GM18858 (cell line): Measurements from ENCODE around the gene YBEY.

ENCODE experiments used
- ATAC-seq: cut with Tn5 transposase; IDR thresholded peaks from one replicate; pipeline ENCODE4 v1.9.1; 2021; ENCODE audit not compliant: unreplicated experiment

The YBEY gene

DNA sequence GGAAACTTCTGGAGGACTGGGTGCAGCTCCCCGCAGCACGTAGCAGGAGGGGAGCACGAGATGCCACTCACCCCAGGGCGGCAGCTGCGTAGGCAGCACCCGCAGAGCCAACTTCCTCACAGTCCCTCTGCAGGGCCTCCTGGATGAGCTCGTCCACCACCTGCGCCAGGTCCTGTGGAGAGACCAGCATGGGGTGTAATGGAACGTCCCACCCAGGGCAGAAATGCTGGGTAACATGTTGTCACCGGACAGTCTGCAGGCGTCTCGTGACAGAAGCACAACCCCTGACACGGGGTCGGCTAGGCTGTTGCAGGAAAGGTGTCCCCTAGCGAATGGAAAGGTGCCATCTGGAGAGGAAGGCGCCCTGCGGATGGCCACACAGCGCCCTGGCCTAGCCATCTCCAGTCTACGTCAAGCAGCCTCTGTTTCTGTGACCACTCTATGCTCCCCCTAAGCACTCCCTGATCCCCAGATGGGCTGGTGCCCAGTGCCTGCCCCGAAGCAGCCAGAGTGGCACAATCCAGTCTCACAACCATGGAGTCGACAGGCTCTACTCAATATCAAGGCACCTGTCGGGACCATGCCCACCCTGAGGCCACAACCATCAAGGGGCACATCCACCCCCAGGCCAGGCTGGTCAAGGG, 22.0 kb upstream of the YBEY start:
- ATAC-seq, result no peak

DNA sequence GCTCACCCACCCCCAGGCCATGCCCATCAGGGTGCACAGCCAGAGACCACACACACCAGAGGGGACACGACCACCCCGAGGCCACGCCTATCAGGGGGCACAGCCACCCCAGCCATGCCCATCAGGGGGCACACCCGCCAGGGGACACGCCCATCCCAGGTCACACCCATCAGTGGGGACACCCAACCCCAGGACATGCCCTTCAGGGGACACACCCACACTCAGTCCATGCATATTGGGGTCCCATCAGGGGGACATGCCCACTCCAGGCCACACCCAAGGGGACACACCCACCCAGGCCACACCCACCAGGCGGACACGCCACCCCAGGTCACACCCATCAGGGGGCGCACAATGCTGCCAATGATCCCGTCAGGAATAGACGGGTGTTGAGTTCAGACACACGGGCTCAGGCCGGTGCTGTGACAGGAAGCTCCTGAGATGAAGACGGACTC, 21.4 kb upstream of the YBEY start:
- no peak for ATAC-seq

DNA sequence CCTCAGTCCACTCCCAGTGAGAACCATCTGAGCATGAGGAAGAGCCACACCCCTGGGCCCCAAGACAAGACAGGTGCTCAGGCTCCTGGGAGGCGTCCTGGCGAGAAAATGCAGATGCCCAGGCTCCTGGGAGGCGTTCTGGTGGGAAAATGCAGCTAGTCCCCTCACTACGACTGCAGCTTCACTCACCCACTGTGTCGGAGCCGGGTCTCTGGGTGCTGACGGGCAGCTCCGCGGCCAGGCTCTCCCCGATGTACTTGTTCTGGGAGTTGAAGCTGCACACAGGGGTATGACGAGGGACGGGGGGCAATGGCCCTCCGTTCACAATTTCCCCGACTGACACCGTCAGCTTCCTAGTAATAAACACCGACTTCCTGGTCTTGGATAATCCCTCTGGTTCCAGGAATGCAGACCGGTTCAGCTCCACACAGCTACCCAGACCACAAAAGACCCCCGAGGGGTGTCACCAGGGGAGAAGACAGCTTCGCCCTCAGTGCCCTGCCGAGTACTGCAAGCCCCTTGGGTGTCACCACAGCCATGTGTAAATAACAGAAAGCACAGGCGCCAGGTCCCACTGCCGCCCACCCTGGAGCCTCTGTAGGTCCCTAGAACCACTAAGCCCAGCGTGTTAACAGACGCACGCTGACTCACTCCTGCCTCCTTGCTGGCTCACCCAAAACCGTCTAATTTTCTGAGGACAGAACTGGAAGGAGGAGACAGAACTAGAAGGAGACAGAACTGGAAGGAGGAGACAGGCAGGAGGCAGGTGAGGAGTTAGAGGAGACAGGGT, 20.2 kb upstream of the YBEY start:
- no peak for ATAC-seq

DNA sequence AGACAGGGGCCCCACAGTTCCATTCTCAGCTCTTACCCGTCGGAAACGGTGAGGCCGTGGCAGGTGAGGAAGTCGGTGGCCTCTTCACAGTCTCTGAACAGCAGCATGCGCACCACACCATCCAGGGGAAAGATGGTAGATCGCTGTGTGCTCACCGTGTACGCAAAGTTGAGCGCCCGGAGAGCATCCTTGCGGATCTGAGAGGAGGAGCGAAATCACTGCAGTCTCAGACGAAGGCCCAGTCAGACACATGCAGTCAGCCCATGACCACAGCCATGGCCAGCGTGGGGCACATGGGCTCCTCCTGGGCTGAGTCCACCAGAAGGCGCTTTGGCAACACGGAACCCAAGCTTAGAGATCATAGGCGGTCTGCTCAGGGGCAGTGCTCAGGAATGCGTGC, 19.2 kb upstream of the YBEY start:
- ATAC-seq, result no peak

DNA sequence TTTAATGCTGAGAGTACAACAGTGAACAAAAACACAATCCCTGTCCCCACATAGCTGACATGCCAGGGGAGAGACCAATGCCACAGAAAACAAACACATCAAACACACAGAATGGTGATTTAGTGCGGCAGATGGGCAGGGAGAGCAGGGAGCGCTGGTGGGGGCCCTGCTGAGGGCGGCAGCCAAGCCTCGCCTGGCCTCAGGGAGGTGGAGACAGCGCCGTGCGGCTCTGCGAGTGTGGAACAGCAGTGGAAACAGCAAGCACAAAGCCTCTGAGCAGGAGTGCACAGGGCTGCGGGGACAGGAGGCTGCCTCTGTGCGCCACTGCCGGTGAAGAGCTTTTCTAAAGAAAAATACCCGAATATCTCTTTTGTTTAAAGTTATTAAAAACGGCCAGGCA, 17.8 kb upstream of the YBEY start:
- no peak for ATAC-seq

DNA sequence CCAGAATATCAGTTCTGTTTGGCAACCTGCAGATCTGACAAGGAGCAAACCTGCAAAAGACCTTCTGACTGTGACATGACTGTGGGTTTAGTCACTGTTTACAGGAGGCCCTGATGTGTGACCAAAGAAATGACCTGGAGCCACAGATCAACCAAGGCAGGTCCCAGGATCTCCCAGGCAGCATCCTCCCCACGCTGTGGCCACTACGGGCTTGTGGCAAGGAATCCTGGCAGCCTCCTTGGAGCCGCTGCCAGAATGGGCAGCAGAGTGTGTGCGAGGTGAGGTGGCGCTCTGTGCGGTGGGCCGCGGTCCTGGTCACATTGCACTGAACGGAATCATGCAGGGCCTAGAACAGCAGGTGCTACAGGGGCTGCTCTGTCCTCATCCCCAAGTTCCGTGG, 16.7 kb upstream of the YBEY start:
- ATAC-seq, result no peak

DNA sequence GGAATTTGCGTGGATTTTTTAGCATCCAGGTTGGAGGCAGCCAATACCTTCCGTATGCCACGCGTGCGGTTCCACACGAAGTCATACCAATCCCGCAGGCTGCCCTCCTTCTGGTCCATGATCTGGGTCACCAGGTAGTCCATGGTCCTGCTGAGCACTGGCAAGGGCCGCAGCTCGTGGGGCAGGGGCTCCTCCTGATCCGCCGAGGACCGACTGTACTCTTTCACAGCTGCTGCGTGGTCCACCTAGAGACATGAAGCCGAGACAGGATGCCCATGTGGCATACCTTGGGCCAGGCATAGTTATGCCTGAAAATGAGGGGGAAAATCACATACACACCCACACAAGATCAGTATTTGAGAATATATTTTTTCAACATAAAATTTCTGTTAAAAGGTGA, 12.8 kb upstream of the YBEY start:
- no peak for ATAC-seq

DNA sequence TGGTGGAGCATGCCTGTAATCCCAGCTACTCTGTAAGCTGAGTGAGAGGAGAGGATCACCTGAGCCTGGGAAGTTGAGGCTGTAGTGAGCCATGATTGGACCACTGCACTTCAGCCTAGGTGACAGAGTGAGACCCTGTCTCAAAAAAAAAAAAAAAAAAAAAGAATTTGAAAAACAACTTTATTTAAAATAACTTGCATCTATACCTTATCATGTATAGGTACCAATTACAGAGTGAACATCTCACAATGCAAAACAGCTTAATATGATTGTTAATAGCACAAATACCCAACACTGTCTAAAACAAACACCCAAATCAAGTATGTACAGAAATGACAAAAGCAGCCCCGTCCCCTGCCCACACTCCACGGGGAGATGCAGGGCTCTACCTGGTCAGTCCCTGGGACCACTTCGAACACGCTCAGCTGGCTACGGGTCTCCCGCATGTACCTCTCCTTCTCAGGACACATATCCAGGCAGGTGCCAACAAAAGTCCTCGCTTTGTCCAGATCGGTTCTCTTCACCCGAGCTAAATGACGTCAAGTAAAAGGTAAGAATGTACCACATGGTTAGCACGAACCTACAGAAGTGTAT, 11.2 kb upstream of the YBEY start:
- ATAC-seq, result no peak

DNA sequence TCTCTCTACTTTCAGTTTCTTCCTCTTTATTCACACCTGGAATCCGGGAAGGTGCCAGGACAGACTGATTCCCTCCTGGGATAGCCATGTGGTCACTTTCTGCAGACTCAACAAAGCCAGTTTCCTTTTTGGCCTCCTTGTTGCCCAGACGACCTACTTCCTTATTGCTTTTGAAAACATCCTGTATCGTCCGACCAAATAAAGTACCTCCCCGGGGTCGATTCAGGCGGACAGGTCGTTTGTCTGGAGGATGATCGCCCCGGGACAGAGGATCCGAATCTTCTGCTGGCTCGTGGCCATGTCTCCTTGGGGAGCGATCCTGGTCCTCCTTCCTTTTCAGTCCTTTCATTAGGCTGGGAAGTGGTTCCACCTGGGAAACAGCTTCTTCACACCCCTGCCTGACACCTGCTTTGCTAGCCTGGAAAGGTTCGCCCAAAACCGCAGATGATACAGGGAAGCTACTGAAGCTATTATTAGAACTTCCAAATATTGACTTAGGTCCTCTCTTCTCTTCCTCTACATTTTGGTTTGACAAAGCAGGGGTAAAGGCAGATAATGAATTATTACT, 2.0 kb upstream of the YBEY start:
- no peak for ATAC-seq

DNA sequence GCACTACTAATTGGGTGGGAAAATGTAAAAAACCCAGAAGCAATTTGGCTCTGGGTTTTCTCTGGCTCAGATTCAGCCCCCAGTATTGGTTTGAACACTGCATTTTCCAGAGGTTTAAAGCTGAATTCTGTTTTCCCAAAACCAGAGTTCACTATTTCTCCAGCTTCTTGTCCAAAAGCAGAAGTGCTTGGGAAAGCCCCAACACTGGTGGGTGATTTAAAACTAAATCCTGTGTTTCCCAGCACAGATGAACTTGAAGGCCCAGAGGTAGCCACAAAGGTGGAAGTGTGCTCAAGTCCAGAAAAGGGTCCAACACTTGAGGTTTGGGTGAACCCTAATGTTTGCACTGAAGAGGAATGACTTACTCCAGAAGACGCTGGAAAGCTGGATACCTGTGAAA, 1.4 kb upstream of the YBEY start:
- ATAC-seq, result no peak

DNA sequence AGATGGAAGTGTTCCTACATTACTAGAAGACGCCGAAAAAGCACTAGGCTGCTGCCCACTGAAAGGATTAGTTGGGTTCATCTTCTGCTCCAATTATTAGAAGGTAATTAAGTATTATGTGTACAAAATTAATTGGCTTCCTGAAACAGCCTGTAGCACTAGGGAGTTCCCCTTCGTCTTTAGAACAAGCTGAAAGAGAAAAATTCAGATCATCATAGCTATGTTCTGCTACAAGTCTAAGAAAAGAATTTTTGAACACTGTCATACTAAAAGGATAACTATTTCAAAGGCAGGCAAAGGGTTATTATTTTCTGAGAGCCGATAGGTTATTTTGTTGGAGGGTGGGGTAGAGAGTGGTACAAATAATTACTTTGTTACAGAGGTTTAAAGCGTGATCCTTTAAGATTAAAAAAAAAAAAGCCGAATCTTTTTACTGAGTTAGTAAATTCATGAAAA, 908 bp upstream of the YBEY start, which contains the start of gene MCM3AP:
Gene MCM3AP, minus strand, starts transcription at position 406 of the 456 bp plus-strand sequence. Its CDS starts 325 bp downstream, at position 81.
- no peak for ATAC-seq

DNA sequence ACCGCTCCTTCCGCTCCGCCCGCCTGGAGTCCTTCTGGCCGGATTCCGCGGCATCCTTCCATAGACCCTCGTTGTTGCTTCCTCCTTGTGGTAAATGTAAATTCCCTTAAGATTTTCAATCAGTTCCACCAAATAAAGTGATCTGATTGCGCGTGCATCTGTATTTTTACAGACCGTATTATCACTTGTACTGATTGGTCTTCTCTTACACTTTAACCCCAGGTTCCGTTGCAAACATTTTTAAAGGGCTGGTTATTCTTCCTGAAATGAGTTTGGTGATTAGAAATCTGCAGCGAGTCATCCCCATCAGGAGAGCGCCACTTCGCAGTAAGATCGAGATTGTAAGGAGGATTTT, 483 bp downstream of the YBEY start:
- ATAC-seq, result peak; percentile 22

DNA sequence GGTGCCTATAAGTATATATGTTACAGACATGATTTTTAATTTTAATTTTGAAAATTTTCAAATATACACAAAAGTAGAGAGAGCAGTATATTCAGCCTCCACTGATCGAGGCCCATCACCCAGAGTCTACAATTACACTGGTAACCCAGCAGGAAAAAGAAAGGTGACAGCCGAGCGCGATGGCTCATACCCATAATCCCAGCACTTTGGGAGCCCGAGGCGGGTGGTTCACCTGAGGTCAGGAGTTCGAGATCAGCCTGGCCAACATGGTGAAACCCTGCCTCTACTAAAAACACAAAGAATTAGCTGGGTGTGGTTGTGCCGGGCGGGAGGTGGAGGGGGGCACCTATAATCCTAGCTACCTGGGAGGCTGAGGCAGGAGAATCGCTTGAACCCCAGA, 1.4 kb downstream of the YBEY start:
- ATAC-seq, result no peak

DNA sequence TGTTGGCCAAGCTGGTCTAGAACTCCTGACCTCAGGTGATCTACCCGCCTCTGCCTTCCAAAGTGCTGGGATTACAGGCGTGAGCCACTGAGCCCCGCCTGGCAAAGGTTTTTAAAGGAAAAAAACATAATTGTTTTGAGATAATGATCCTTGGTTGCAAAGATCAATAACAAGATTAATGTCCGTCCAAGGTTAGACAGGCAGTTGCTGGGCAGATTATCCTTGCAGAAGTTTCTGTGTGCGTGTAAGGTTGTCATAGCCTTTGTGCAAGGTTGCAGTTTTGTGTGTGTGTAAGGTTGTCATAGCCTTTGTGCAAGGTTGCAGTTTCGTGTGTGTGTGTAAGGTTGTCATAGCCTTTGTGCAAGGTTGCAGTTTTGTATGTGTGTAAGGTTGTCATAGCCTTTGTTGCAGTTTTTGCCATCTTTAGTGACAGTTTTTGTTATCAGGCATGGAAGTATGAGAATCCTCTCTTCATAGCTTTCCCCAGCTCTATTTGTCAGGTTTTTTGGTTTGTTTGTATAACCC, 3.6 kb downstream of the YBEY start:
- no peak for ATAC-seq

DNA sequence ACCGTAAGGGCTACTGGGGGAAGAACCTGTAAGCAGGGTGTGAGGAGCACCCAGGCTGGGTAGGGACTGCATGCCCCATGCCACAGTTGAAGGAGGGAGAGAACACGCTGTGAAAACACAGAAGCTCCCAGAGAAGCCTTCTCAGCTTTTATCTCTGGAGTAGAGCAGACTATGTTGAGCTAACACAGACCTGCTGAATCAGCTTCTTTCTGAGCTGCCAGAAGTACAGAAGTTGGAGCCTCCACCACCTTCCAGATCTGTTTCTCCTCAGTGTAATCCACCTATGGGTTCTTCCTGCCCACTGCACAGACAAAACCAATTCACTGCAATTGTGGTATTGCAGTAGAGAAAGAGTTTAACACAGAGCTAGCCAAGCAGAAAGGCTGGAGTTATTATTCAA, 5.4 kb downstream of the YBEY start:
- ATAC-seq, result no peak

DNA sequence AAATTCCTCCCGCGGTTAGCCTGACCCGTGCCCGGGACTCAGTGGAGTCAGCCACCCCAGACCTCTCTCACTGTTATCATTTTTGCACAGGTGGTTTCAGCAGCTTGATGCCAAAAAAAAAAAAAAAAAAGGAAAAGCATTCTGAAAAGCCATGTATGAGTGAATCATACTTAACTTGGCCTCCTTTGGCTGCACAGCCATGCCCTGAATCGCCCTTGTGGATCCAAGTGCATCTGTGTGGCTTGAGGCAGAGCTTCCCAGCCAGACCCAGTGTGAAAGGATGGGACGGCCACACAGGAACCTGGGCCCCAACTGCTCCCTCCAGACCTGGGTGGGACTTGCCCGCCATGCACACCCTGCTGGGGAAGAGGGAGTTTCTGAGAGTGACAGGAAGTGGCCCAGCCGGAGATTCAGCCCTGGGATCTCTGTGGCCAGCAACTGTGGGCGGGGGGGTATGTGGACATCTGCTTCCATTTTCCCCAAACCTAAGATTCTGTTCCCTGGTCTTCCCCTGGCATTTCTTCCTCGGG, 8.6 kb downstream of the YBEY start:
- no peak for ATAC-seq

DNA sequence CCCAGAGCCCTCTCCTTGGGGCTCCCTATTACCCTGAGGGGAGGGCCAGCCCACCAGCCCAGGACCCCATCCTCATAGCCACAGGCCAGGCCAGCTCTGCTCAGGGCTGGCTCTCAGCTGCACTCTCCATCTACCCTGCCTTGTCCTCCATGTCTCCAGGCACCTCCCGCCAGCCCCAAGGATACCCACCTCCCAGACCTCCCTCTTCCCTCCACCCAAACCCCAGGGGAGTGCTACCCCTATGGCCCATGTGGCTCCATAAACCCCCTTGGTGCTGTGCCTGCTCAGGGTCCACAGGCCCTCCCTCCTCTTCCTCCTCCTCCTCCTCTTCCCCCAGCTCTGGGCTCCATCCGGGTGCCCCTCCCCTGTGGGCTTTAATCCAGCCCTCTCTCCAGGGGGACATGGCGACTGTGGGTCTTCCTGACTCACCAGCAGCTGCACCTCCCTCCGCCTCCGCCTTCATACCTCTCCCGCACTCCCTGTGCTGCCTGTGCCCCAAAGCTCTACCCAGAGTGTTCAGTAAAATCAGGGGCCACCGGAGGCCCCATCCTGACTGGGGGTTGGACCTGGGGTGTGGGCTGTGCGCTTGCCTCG, 9.1 kb downstream of the YBEY start:
- no peak for ATAC-seq

DNA sequence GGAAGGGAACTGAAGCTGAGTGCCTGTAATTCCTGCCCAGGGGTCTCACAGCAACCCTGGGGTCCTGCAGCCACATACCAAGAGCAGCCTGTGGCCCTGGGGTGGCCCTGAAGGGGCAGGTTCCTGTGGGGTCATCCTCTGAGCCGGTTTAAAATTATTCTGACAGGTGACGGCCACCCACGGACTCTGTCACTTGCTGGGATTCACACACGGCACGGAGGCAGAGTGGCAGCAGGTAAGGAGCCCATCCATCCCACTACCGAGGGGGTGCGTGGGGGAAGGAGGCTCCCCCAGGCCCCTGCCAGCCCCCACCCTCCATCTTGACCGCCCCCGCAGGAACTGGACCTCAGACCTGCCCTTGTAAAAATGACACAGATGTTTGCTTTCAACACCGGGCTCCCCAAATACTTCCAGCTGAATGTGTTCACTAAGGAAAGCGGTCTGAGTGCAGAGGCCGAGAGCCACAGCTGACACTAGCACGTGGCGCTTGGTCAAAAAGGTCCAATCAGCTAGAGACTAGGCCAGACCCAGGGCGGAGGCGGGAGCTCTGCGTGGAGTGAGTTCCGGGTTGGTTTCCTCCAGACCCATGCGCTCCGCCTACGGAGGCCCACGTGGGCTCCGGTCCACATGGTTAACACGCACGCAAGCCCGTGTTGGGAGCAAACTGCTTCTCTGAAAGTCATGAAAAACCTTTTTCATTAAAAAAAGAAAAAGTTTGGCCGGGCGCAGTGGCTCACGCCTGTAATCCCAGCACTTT, 10.0 kb downstream of the YBEY start:
- no peak for ATAC-seq

DNA sequence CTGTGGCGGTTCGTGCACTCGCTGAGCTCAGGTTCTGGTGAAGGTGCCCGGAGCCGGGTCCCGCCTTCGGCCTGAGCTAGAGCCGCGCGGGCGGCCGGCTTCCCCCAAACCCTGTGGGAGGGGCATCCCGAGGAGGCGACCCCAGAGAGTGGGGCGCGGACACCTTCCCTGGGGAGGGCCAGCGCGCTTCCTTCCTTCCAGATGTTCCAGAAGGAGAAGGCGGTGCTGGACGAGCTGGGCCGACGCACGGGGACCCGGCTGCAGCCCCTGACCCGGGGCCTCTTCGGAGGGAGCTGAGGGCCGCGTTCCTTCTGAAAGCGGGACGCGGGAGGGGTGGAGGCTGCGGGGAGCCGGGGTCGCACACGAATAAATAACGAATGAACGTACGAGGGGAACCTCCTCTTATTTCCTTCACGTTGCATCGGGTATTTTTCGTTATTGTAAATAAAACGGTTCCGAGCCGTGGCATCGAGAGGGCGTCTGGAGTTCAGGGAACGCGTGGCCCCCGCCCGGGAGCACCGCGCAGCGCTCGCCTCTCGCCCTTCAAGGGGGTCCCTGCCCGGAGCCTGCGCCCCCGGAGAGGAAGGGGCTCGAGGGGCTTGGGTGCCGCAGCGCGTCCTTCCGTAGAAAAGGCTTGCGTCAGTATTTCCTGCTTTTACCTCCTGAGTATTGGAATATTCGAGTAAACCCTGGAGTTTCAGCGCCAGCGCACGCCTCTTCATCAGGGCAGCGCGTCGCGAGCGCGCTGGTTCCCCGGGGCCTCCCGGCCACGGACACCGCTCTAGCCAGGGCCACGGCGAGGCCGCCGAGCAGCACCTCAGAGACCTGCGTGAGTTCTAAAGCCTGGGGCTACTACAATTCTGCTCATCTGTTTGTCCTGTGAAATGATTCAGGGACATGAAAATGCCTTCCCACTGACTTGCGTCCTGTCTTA, 11.5 kb downstream of the YBEY start:
- ATAC-seq, result no peak
